IMR-90 (cell line): Measurements from ENCODE around the gene CRYBB1.

Source experiments
- BHLHE40 ChIP-seq: fragments of 150-350 bp; IDR thresholded peaks from 2 replicates; pipeline ENCODE4 v1.6.1; 2016; ENCODE audit warnings: mild to moderate bottlenecking, low read depth, low read length
- CEBPB ChIP-seq: IDR thresholded peaks from 2 replicates; pipeline ENCODE4 v1.6.1; 2012; ENCODE audit warnings: low read depth, low read length, improper control_type of control experiment
- CHD1 ChIP-seq: IDR thresholded peaks from 2 replicates; pipeline ENCODE4 v1.6.1; 2012; ENCODE audit warnings: low read depth, low read length, improper control_type of control experiment
- FOS ChIP-seq: fragments of 150-350 bp; IDR thresholded peaks from 2 replicates; pipeline ENCODE4 v1.6.1; 2016; ENCODE audit warnings: low read depth, low read length
- MAZ ChIP-seq: IDR thresholded peaks from 2 replicates; pipeline ENCODE4 v1.6.1; 2012; ENCODE audit warnings: low read depth, mild to moderate bottlenecking, low read length, improper control_type of control experiment, moderate library complexity, borderline replicate concordance
- POLR2A ChIP-seq: IDR thresholded peaks from 2 replicates; pipeline ENCODE4 v1.6.1; 2012; ENCODE audit warnings: mild to moderate bottlenecking, low read depth, low read length
- RAD21 ChIP-seq: IDR thresholded peaks from 2 replicates; pipeline ENCODE4 v1.6.1; 2012; ENCODE audit warnings: low read length, improper control_type of control experiment
- RCOR1 ChIP-seq: IDR thresholded peaks from 2 replicates; pipeline ENCODE4 v1.6.1; 2012; ENCODE audit warnings: mild to moderate bottlenecking, low read length, improper control_type of control experiment; ENCODE audit not compliant: insufficient replicate concordance
- RFX5 ChIP-seq: IDR thresholded peaks from 2 replicates; pipeline ENCODE4 v1.8.0; 2012; ENCODE audit warnings: low read depth, mild to moderate bottlenecking, low read length, moderate library complexity
- SMC3 ChIP-seq: fragments of 150-350 bp; IDR thresholded peaks from 2 replicates; pipeline ENCODE4 v1.6.1; 2016; ENCODE audit warnings: low read depth, mild to moderate bottlenecking, antibody characterized with exemption, low read length, moderate library complexity
- USF2 ChIP-seq: fragments of 150-350 bp; IDR thresholded peaks from 2 replicates; pipeline ENCODE4 v1.6.1; 2017; ENCODE audit warnings: mild to moderate bottlenecking, antibody characterized with exemption, low read length, low read depth
- TF ChIP-seq, protein P1 (sequence below): conservative IDR thresholded peaks from 2 replicates; pipeline ENCODE4 v1.5.1; 2012; ENCODE audit warnings: mild to moderate bottlenecking, low read depth, low read length, improper control_type of control experiment

DNA sequence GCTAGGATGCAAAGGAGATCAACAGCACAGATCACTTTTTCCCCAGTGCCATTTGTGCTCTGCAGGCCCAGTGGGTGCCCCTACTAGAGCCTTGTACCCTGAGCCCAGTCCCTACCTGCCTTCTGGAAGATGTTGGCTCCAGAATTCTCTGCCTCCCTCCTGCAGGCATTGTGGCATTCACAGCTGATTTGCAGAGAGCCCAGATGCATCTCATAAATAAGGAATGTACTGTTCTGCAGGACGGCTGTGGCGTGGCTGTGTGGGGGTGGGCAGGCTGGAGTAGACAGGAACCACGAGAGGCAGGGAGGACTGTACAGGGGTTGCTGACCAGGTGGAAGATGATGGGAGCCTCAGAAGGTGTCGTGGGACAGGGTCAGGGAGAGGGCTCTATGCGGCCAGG, 28.3 kb upstream of the CRYBB1 start:
- TF ChIP-seq, protein P1, sequence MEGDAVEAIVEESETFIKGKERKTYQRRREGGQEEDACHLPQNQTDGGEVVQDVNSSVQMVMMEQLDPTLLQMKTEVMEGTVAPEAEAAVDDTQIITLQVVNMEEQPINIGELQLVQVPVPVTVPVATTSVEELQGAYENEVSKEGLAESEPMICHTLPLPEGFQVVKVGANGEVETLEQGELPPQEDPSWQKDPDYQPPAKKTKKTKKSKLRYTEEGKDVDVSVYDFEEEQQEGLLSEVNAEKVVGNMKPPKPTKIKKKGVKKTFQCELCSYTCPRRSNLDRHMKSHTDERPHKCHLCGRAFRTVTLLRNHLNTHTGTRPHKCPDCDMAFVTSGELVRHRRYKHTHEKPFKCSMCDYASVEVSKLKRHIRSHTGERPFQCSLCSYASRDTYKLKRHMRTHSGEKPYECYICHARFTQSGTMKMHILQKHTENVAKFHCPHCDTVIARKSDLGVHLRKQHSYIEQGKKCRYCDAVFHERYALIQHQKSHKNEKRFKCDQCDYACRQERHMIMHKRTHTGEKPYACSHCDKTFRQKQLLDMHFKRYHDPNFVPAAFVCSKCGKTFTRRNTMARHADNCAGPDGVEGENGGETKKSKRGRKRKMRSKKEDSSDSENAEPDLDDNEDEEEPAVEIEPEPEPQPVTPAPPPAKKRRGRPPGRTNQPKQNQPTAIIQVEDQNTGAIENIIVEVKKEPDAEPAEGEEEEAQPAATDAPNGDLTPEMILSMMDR = no peak
- TF ChIP-seq RCOR1 = no peak
- TF ChIP-seq RFX5 = no peak
- no peak for TF ChIP-seq SMC3
- TF ChIP-seq BHLHE40 = no peak
- TF ChIP-seq POLR2A = no peak
- TF ChIP-seq CEBPB = no peak
- no peak for TF ChIP-seq RAD21
- no peak for TF ChIP-seq MAZ
- TF ChIP-seq USF2 = no peak
- TF ChIP-seq FOS = no peak
- TF ChIP-seq CHD1 = no peak
